ENCODE measurements around the gene SLC25A10.

Gene SLC25A10

GRCh38 chr17:81714412-81715106 lies 2.5 kb downstream of the SLC25A10 start:
- peaks cover 12% of the 10 kb centered on the region for H3K36me3 ChIP-seq (ENCODE audit: insufficient read depth, low read length)

DNA sequence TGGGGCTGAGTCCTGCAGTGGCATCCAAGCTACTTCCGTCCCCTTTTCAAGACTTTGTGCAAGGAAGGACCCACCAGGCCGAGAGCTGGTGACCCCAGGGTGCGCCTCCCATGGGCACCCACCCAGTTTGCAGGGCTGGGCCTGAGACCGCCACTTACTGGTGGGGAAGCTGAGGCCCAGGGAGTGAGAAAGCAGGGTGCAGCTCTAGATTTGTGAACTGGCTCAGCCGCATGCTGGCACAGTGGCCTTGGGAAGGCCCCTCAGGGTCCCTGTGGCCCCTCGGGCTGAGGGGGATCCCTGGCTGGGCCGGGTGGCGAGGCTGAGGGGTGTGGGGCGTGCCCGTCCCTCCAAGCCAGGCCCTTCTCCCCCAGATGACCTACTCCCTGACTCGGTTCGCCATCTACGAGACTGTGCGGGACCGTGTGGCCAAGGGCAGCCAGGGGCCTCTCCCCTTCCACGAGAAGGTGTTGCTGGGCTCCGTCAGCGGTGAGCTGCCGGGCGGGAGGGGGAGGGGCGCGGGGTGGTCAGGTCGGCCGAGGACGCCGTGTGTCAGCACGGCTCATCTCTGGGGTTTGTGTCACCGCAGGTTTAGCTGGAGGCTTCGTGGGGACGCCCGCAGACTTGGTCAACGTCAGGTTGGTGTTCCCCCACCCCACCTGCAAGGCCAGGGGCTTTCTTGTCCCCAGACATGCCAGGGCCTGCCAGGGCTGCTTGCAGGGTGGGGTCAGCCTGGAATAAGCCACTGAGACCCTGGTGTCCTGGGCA lies 3.2 kb downstream of the SLC25A10 start:
- Histone ChIP-seq H3K27me3 (ENCODE audit: insufficient read depth, low read length) (no peaks in the 10 kb centered on the region), H3K36me3 (ENCODE audit: insufficient read depth, low read length) (peaks cover 14% of the 10 kb centered on the region), H3K9me3 (ENCODE audit: low read length) (no peaks in the 10 kb centered on the region), H3K4me3 (ENCODE audit: low read length) (no peak overlapping the region), H3K4me1 (ENCODE audit: insufficient read depth, low read length) (peaks cover 31% of the 10 kb centered on the region), H2AFZ (ENCODE audit: low read depth, low read length) (no peak overlapping the region)

More at GRCh38 chr17:81714412-81715106, 2.5 kb downstream of the SLC25A10 start:
- Histone ChIP-seq H3K9me3 (ENCODE audit: low read length) (no peaks in the 10 kb centered on the region), H3K27me3 (ENCODE audit: insufficient read depth, low read length) (no peaks in the 10 kb centered on the region), H3K4me3 (ENCODE audit: low read length) (no peak overlapping the region), H2AFZ (ENCODE audit: low read depth, low read length) (no peak overlapping the region), H3K4me1 (ENCODE audit: insufficient read depth, low read length) (peaks cover 31% of the 10 kb centered on the region)

DNA sequence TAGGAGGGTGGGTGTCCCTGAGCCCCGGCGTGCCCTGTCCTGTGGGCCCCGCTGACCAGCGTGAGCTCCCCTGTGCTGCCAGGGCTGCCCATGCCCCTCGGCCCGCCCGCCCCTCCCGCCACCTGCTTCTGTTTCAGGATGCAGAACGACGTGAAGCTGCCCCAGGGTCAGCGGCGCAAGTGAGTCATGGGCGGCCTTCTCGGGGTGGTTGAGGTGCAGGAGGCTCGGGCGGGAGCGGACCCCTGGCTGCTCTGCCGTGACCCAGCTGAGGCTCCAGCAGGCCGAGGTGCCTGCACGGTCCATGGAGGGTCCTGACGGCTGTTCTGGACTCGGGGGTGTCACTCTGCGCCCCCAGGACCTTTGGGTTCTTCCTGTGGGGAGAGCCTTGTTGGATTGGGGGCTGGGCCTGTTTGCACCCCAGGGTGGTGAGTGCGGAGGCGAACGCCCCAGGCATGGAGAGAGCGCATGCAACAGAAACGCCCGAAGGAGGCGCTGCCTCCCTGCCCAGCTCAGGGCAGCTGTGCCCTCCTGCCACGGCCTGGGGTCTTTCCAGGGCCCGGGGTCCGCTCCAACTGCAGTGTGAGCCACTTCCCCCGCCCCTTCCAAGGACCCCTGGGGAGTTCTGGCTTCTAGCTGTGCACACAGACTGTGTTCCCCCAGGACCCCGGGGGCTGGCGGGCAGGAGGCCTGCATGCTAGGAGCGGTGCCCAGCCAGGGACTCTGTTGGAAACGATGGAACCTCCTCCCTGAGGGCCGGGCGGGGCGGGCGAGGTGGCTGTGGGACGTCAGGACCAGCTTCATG lies 4.0 kb downstream of the SLC25A10 start:
- no peaks in the 10 kb centered on the region for H3K9me3 ChIP-seq (ENCODE audit: low read length)
- H3K4me1 ChIP-seq (ENCODE audit: insufficient read depth, low read length), result peaks cover 27% of the 10 kb centered on the region

GRCh38 chr17:81716674-81716996 lies 4.6 kb downstream of the SLC25A10 start:
- Histone ChIP-seq H3K9me3 (ENCODE audit: low read length) (no peaks in the 10 kb centered on the region), H2AFZ (ENCODE audit: low read depth, low read length) (no peak overlapping the region), H3K27me3 (ENCODE audit: insufficient read depth, low read length) (no peaks in the 10 kb centered on the region), H3K4me3 (ENCODE audit: low read length) (no peak overlapping the region), H3K36me3 (ENCODE audit: insufficient read depth, low read length) (peaks cover 14% of the 10 kb centered on the region), H3K4me1 (ENCODE audit: insufficient read depth, low read length) (peaks cover 23% of the 10 kb centered on the region)

More for the DNA sequence above, 4.0 kb downstream of the SLC25A10 start:
- Histone ChIP-seq H3K27me3 (ENCODE audit: insufficient read depth, low read length) (no peaks in the 10 kb centered on the region), H3K4me3 (ENCODE audit: low read length) (no peak overlapping the region), H2AFZ (ENCODE audit: low read depth, low read length) (no peak overlapping the region), H3K36me3 (ENCODE audit: insufficient read depth, low read length) (peaks cover 14% of the 10 kb centered on the region)

- no peak overlapping the region for H3K4me3 ChIP-seq (ENCODE audit: low read length)
- peaks cover 22% of the 10 kb centered on the region for H3K4me1 ChIP-seq (ENCODE audit: insufficient read depth, low read length)
- no peaks in the 10 kb centered on the region for H3K9me3 ChIP-seq (ENCODE audit: low read length)
- no peak overlapping the region for H2AFZ ChIP-seq (ENCODE audit: low read depth, low read length)
- H3K27me3 ChIP-seq (ENCODE audit: insufficient read depth, low read length), result no peaks in the 10 kb centered on the region
- H3K36me3 ChIP-seq (ENCODE audit: insufficient read depth, low read length), result peaks cover 14% of the 10 kb centered on the region
These were observed 5.1 kb downstream of the SLC25A10 start for GRCh38 chr17:81717049-81717765.

DNA sequence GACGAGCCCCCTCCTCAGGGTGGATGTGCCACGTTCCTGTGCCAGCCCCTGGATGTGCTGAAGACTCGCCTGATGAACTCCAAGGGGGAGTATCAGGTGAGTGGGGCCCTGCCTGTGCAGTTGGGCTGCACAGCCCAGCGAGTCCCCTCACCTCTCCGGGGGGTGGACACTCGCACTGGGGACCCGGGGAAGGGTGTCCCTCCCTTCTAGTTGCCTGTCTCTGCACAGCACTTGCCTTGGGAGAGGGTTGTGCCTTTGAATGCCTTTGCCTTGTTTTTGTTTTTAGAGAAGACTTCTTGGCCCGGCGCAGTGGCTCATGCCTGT lies 5.6 kb downstream of the SLC25A10 start:
- no peaks in the 10 kb centered on the region for H3K27me3 ChIP-seq (ENCODE audit: insufficient read depth, low read length)

DNA sequence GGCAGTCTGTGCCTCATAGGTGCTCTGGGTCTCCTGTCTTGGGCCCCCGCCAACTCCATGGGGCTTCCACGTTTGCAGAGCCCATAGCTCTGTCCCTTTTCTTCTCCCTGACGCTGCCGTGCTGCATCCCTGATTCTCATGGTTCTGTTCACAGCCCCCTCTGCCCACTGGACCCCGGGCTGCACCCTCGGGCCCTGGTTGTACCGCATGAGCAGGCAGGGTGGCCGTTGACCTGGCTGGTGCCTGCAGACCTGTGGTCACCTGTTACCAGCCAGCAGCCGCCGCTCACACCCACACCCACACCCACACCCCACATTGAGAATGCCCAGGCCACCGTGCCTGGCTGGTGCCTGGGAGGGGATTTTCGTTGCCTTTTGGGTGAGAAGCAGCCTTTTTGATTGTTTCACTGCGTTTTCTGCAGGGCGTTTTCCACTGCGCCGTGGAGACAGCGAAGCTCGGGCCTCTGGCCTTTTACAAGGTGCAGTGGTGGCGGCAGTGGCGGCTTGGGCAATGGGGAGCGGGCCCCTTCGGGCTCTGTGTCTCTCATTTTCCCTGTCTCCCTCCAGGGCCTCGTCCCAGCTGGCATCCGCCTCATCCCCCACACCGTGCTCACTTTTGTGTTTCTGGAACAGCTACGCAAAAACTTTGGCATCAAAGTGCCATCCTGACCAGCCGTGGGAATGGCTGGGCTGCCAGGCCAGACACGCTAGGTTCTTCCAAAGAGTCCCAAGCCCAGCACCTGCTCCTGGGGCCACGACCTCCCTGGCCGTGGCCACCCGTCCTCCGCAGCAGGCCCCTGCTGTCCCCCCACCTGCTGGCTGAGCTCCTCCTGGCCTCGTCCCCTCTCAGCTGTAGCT lies 7.6 kb downstream of the SLC25A10 start:
- Histone ChIP-seq H3K9me3 (ENCODE audit: low read length) (no peaks in the 10 kb centered on the region), H3K4me1 (ENCODE audit: insufficient read depth, low read length) (no peaks in the 10 kb centered on the region), H2AFZ (ENCODE audit: low read depth, low read length) (no peak overlapping the region), H3K36me3 (ENCODE audit: insufficient read depth, low read length) (peaks cover 14% of the 10 kb centered on the region), H3K27me3 (ENCODE audit: insufficient read depth, low read length) (no peaks in the 10 kb centered on the region), H3K4me3 (ENCODE audit: low read length) (no peak overlapping the region)

More for the DNA sequence above, 5.6 kb downstream of the SLC25A10 start:
- H2AFZ ChIP-seq (ENCODE audit: low read depth, low read length), result no peak overlapping the region
- H3K9me3 ChIP-seq (ENCODE audit: low read length), result no peaks in the 10 kb centered on the region
- H3K4me3 ChIP-seq (ENCODE audit: low read length), result no peak overlapping the region
- H3K4me1 ChIP-seq (ENCODE audit: insufficient read depth, low read length), result peaks cover 19% of the 10 kb centered on the region
- peaks cover 14% of the 10 kb centered on the region for H3K36me3 ChIP-seq (ENCODE audit: insufficient read depth, low read length)

GRCh38 chr17:81720267-81721071 lies 8.4 kb downstream of the SLC25A10 start:
- H3K4me1 ChIP-seq (ENCODE audit: insufficient read depth, low read length), result no peaks in the 10 kb centered on the region

DNA sequence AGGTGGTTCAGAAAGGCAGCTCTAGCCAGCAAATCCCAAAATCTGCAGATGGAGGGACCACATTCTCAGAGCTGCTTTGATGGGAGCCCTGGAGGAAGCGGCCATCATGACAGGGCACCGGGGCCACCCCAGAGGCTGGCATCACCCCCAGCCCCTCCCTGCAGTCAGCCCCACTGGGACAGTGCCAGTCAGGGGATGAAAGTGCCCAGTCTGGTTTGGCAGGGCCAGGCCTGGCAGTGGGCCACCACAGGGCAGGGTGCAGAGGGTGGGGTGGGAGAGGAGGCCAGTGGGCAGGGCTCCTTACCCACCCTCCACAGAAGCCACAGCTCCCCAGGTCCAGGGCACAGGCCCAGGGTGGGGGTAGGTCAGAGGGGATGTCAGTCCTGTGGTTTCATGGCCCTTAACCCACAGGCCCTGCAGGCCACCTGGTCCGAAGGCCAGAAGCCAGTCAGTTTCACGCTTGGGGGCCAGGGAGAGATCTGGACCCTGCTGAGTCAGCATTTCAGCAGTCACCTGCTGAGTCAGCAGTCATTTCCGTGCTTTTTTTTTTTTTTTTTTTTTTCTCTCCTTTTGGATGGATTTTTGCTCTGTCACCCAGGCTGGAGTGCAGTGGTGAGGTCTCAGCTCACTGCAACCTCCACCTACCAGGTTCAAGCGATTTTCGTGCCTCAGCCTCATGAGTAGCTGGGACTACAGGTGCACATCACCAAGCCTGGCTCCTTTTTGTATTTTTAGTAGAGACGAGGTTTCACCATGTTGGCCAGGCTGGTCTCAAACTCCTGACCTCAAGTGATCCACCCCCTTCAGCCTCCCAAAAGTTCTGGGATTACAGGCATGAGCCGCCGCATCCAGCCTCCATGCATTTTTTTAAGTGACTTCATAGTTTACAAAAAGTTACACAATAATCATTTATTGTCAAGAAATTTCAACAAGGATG lies 10.4 kb downstream of the SLC25A10 start:
- H2AFZ ChIP-seq (ENCODE audit: low read depth, low read length), result no peak overlapping the region
- no peaks in the 10 kb centered on the region for H3K27me3 ChIP-seq (ENCODE audit: insufficient read depth, low read length)
- no peak overlapping the region for H3K4me3 ChIP-seq (ENCODE audit: low read length)
- no peaks in the 10 kb centered on the region for H3K4me1 ChIP-seq (ENCODE audit: insufficient read depth, low read length)
- peaks cover 10% of the 10 kb centered on the region for H3K36me3 ChIP-seq (ENCODE audit: insufficient read depth, low read length)
- H3K9me3 ChIP-seq (ENCODE audit: low read length), result no peaks in the 10 kb centered on the region

More at GRCh38 chr17:81720267-81721071, 8.4 kb downstream of the SLC25A10 start:
- Histone ChIP-seq H2AFZ (ENCODE audit: low read depth, low read length) (no peak overlapping the region), H3K36me3 (ENCODE audit: insufficient read depth, low read length) (peaks cover 10% of the 10 kb centered on the region), H3K4me3 (ENCODE audit: low read length) (no peak overlapping the region), H3K27me3 (ENCODE audit: insufficient read depth, low read length) (no peaks in the 10 kb centered on the region), H3K9me3 (ENCODE audit: low read length) (no peaks in the 10 kb centered on the region)

DNA sequence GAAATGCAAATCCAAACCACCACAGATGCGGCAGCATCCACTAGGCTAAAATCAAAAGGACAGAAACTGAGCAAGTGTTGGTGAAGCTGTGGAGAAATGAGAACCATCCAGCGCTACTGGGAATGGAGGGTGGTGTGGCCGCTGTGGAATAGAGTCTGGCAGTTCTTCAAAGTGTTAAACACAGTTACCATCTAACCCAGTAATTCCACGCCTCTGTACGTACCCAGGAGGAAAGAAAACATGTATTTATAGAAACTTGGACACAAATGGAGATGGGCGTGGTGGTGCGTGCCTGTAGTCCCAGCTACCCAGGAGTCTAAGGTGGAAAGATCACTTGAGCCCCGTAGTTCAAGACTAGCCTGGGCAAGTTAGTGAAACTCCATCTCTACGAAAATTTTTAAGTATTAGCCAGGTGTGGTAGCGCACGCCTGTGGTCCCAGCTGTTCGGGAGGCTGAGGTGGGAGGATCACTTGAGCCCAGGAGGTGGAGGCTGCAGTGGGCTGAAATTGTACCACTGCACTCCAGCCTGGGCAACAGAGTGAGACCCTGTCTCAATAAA lies 11.6 kb downstream of the SLC25A10 start:
- H3K4me3 ChIP-seq (ENCODE audit: low read length), result no peak overlapping the region
- no peak overlapping the region for H2AFZ ChIP-seq (ENCODE audit: low read depth, low read length)
- peaks cover 3% of the 10 kb centered on the region for H3K36me3 ChIP-seq (ENCODE audit: insufficient read depth, low read length)
- no peaks in the 10 kb centered on the region for H3K4me1 ChIP-seq (ENCODE audit: insufficient read depth, low read length)
- no peaks in the 10 kb centered on the region for H3K27me3 ChIP-seq (ENCODE audit: insufficient read depth, low read length)
- H3K9me3 ChIP-seq (ENCODE audit: low read length), result no peaks in the 10 kb centered on the region

- Histone ChIP-seq H2AFZ (ENCODE audit: low read depth, low read length) (no peak overlapping the region), H3K4me1 (ENCODE audit: insufficient read depth, low read length) (no peaks in the 10 kb centered on the region), H3K36me3 (ENCODE audit: insufficient read depth, low read length) (no peaks in the 10 kb centered on the region), H3K27me3 (ENCODE audit: insufficient read depth, low read length) (no peaks in the 10 kb centered on the region), H3K4me3 (ENCODE audit: low read length) (no peak overlapping the region), H3K9me3 (ENCODE audit: low read length) (no peaks in the 10 kb centered on the region)
These were observed 13.4 kb downstream of the SLC25A10 start for GRCh38 chr17:81725439-81725838.
